Sigmoid colon (tissue), 4 donors: ENCODE data around the gene MRPL9.

Experiments used
- POLR2A ChIP-seq, 2 donors: fragments of 450-650 bp; IDR thresholded peaks; one replicate each; pipeline ENCODE4 v1.6.1; 2016; ENCODE audit warnings: antibody characterized with exemption in 2 of 2, mild to moderate bottlenecking in 2 of 2, moderate library complexity in 2 of 2
- POLR2AphosphoS5 ChIP-seq, 4 donors: sonication (generic); formaldehyde crosslinking; IDR thresholded peaks; one replicate each; pipeline ENCODE4 v1.6.1; 2017; ENCODE audit warnings: antibody characterized with exemption in 4 of 4
- TF ChIP-seq, protein P1 (sequence below), 4 experiments: fragments of 450-650 bp in 3 of 4; fragments of 200-600 bp in 1 of 4; IDR thresholded peaks; one replicate each; pipeline ENCODE4 v1.5.1; 2016 to 2019; ENCODE audit warnings: antibody characterized with exemption in 4 of 4, mild to moderate bottlenecking in 3 of 4, moderate library complexity in 2 of 4

DNA sequence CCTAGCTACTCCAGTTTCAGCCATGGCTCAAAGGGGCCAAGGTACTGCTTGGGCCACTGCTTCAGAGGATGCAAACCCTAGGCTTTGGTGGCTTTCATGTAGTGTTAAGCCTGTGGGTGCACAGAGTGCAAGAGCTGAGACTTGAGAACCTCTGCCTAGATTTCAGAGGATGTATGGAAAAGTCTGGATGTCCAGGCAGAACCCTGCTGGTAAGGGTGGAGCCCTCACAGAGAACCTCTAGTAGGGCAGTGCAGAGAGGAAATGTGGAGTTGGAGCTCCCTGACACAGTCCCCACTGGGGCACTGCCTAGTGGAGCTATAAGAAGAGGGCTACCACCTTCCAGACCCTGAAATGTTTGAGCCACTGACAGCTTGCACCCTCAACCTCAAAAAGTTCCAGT is 25.8 kb downstream of the MRPL9 start:
- TF ChIP-seq POLR2A (IDR thresholded peaks at IDR 0.05) (no peak), POLR2AphosphoS5 (IDR thresholded peaks at IDR 0.05) (no peak)
- TF ChIP-seq, protein P1, sequence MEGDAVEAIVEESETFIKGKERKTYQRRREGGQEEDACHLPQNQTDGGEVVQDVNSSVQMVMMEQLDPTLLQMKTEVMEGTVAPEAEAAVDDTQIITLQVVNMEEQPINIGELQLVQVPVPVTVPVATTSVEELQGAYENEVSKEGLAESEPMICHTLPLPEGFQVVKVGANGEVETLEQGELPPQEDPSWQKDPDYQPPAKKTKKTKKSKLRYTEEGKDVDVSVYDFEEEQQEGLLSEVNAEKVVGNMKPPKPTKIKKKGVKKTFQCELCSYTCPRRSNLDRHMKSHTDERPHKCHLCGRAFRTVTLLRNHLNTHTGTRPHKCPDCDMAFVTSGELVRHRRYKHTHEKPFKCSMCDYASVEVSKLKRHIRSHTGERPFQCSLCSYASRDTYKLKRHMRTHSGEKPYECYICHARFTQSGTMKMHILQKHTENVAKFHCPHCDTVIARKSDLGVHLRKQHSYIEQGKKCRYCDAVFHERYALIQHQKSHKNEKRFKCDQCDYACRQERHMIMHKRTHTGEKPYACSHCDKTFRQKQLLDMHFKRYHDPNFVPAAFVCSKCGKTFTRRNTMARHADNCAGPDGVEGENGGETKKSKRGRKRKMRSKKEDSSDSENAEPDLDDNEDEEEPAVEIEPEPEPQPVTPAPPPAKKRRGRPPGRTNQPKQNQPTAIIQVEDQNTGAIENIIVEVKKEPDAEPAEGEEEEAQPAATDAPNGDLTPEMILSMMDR (IDR thresholded peaks at IDR 0.05): no peak
